Cardiac muscle cell (in vitro differentiated cells and primary cell): ENCODE results near the gene SCFD1. TPM values are rescaled to one million over a fixed set of nuclear protein-coding genes. Genes with fewer than 3 reads are reported as not detected.
"Not testable (repeated sequence)": the region's sequence is repeated elsewhere in the genome, so short reads cannot be mapped to it uniquely, and the experiment has no call there.

ENCODE experiments used
- DNase-seq, 2 donors: peaks; one replicate each; pipeline versions ENCODE4 v3.0.0 to v3.0.0-alpha.2; 2010 to 2017; ENCODE audit warnings: low read depth in 1 of 2, low spot score in 1 of 2
- H3K27ac ChIP-seq: fragments of 200-600 bp; sonication (generic); 2 replicates; pipeline ENCODE4 v1.5.1; 2016
- H3K27me3 ChIP-seq: fragments of 200-600 bp; sonication (generic); 2 replicates; pipeline ENCODE4 v1.6.0; 2016; ENCODE audit warnings: control low read depth
- H3K36me3 ChIP-seq: fragments of 200-600 bp; sonication (generic); 2 replicates; pipeline ENCODE4 v1.5.1; 2016; ENCODE audit warnings: control low read depth
- H3K4me1 ChIP-seq: fragments of 200-600 bp; sonication (generic); 2 replicates; pipeline ENCODE4 v1.8.1; 2017; ENCODE audit warnings: low read depth, mild to moderate bottlenecking, mixed run types
- H3K4me3 ChIP-seq: fragments of 200-600 bp; sonication (generic); 2 replicates; pipeline ENCODE4 v1.5.1; 2016; ENCODE audit warnings: mild to moderate bottlenecking
- H3K9me3 ChIP-seq: fragments of 200-600 bp; sonication (generic); 2 replicates; pipeline ENCODE4 v1.5.1; 2017; ENCODE audit warnings: low read depth, mild to moderate bottlenecking, control low read depth
- CTCF ChIP-seq: IDR thresholded peaks from 2 replicates; pipeline ENCODE4 v1.5.1; 2012; ENCODE audit warnings: low read depth, mild to moderate bottlenecking, low read length
- polyA plus RNA-seq: library from polyadenylated mRNA; unstranded; fragments of >200 nt; fragmentation: Nextera tagmentation; extraction: Ambion mirVana; gene quantifications from 2 replicates; pipeline ENCODE4 v1.2.1, GENCODE V29; 2016
- total RNA-seq: library from RNA; depleted of rRNA; stranded (reverse); fragments of >200 nt; gene quantifications from 2 replicates; pipeline ENCODE4 v1.2.3, GENCODE V29; 2016

SCFD1 gene
- total and polyA plus RNA-seq, 2 experiments from 2014 or later: 51.7 to 76.3 TPM

- DNase-seq: no peak
- Histone ChIP-seq H3K9me3 (no peaks in the 10 kb centered on the region), H3K27me3 (no peaks in the 10 kb centered on the region), H3K4me3 (no peak overlapping the region), H3K36me3 (peaks cover 26% of the 10 kb centered on the region), H3K27ac (no peak overlapping the region), H3K4me1 (no peaks in the 10 kb centered on the region)
- TF ChIP-seq CTCF: no peak
Observed at GRCh38 chr14:30680036-30680435, 57.9 kb downstream of the SCFD1 start.

- H3K27ac ChIP-seq, H3K9me3 ChIP-seq, H3K27me3 ChIP-seq, H3K4me3 ChIP-seq, DNase-seq, H3K4me1 ChIP-seq: not testable (repeated sequence)
- peaks cover 18% of the 10 kb centered on the region for H3K36me3 ChIP-seq
Observed at GRCh38 chr14:30680776-30681175, 58.7 kb downstream of the SCFD1 start.

GRCh38 chr14:30681752-30682355 lies 59.7 kb downstream of the SCFD1 start:
- TF ChIP-seq CTCF: peak; percentile 48
- DNase-seq: peak; percentile 5 to 10
- Histone ChIP-seq H3K27me3 (no peaks in the 10 kb centered on the region), H3K9me3 (no peaks in the 10 kb centered on the region), H3K27ac (no peak overlapping the region), H3K36me3 (peaks cover 10% of the 10 kb centered on the region), H3K4me3 (no peak overlapping the region), H3K4me1 (no peaks in the 10 kb centered on the region)

GRCh38 chr14:30690487-30691355 lies 68.6 kb downstream of the SCFD1 start:
- Histone ChIP-seq H3K4me1 (peaks cover 22% of the 10 kb centered on the region), H3K4me3 (peak overlapping the region; percentile 33), H3K27ac (peak overlapping the region; percentile 88)
- peak; percentile 46 to 65 for DNase-seq
- not testable (repeated sequence) for H3K36me3 ChIP-seq, H3K9me3 ChIP-seq, H3K27me3 ChIP-seq
- TF ChIP-seq CTCF: peak; percentile 5

GRCh38 chr14:30691751-30692398 lies 69.8 kb downstream of the SCFD1 start:
- Histone ChIP-seq H3K4me3 (peak overlapping the region; percentile 33), H3K27me3 (no peaks in the 10 kb centered on the region), H3K36me3 (peaks cover 9% of the 10 kb centered on the region), H3K9me3 (no peaks in the 10 kb centered on the region), H3K27ac (peak overlapping the region; percentile 88), H3K4me1 (peaks cover 22% of the 10 kb centered on the region)
- DNase-seq: no peak
- no peak for TF ChIP-seq CTCF

- Histone ChIP-seq H3K9me3 (no peaks in the 10 kb centered on the region), H3K27me3 (no peaks in the 10 kb centered on the region), H3K36me3 (peaks cover 9% of the 10 kb centered on the region), H3K4me3 (no peak overlapping the region), H3K27ac (no peak overlapping the region), H3K4me1 (peaks cover 22% of the 10 kb centered on the region)
- DNase-seq: no peak
- TF ChIP-seq CTCF: no peak
Observed at GRCh38 chr14:30692669-30693068, 70.5 kb downstream of the SCFD1 start.
